ENCODE data around the gene COL4A2.

COL4A2 gene

DNA sequence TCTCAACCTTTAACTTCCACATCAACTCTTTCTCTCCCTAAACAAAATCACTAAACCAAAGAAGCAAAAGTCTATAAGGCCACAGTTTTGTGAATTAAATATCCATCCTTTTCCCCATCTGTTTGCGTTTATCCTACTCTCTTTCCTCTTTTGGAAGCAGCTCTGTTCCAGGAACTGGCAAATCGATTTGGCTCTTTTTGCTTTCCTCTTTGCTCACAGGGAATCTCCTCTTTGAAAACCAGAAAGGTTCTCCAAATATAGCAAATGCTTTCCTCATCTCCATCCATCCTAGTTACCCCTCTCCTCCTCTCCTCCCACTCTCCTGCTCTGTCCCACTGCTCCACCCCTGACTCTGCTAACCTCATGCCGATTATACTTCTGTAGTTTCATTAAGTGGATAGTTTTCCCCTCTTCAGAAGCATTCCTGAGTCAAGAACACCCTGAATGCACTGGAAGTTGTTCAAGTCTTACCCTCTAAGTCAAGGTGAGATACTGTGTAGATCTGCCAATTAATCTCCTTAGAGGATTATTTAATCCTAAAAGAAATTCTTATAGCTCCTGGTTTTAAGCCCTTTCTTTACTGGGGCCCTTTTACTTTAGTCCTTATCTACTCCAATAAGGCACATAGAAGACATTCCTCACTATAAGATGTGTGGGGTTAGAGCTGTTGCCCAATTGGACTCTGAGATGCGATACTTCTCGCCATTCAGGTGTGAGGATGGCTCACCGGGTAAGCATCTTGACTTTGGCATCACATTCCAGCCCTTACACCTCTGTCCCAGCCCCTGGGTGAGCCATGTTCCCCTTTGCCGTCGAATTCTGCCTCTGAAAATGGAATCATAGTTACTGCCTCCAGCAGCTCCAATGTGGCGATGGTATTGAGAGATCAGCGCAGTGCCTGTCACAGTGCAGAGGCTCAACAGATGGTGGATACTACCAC lies 67.6 kb downstream of the COL4A2 start:
- Histone ChIP-seq H3K9ac (ENCODE audit: low read length) (no peak overlapping the region), H3K79me2 (ENCODE audit: low read length) (no peaks in the 10 kb centered on the region), H3K36me3 (replicated peaks; ENCODE audit: insufficient read depth, low read length) (no peaks in the 10 kb centered on the region), H3K9me3 (replicated peaks; ENCODE audit: insufficient read depth, low read length) (no peaks in the 10 kb centered on the region), H3K27ac (ENCODE audit: low read length) (no peak overlapping the region), H3K9me2 (replicated peaks; ENCODE audit: insufficient read depth, low read length) (no peaks in the 10 kb centered on the region), H2AFZ (ENCODE audit: low read length) (no peak overlapping the region), H3K4me2 (ENCODE audit: low read depth, low read length) (no peak overlapping the region), H3F3A (ENCODE audit: insufficient read depth, low read length) (no peaks in the 10 kb centered on the region), H3K4me1 (ENCODE audit: low read length) (no peaks in the 10 kb centered on the region), H3K27me3 (replicated peaks; ENCODE audit: insufficient read depth, low read length) (no peaks in the 10 kb centered on the region), H4K20me1 (ENCODE audit: insufficient read depth, low read length) (no peaks in the 10 kb centered on the region), H3K4me3 (ENCODE audit: low read length) (no peak overlapping the region)
- DNase-seq: no peak
- TF ChIP-seq EZH2phosphoT487 (IDR thresholded peaks at IDR 0.05; ENCODE audit: low read length): no peak
- no peak for TF ChIP-seq EZH2 (optimal IDR thresholded peaks at IDR 0.05; ENCODE audit: low read depth, low read length)
- no peak for TF ChIP-seq CTCF (IDR thresholded peaks at IDR 0.05; ENCODE audit: low read length)

DNA sequence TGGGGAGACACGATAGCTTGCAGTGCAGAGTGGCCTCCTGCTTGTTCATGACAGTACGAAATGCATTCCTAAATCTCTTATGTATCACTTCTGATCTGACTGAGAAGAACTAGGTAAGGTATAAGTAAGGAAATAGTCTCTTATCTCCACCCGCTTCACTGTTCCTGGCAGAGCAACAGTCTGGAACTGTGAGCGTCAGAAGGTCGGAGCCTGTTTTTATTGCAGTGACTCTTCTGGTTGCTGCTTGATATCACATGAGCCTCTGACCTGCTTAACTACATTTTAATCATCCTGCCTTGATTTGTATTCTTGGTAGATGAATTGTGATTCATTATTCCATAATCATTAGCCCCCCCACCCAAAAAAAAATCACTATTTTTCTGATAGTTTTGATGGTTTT lies 69.0 kb downstream of the COL4A2 start:
- H3K9me3 ChIP-seq (replicated peaks; ENCODE audit: insufficient read depth, low read length): no peaks in the 10 kb centered on the region
- no peaks in the 10 kb centered on the region for H3K9me2 ChIP-seq (replicated peaks; ENCODE audit: insufficient read depth, low read length)
- no peaks in the 10 kb centered on the region for H3K27me3 ChIP-seq (replicated peaks; ENCODE audit: insufficient read depth, low read length)
- no peaks in the 10 kb centered on the region for H3K4me1 ChIP-seq (ENCODE audit: low read length)
- no peaks in the 10 kb centered on the region for H3K79me2 ChIP-seq (ENCODE audit: low read length)
- no peak overlapping the region for H2AFZ ChIP-seq (ENCODE audit: low read length)
- no peak overlapping the region for H3K9ac ChIP-seq (ENCODE audit: low read length)
- H3F3A ChIP-seq (ENCODE audit: insufficient read depth, low read length): no peaks in the 10 kb centered on the region
- H3K4me3 ChIP-seq (ENCODE audit: low read length): no peak overlapping the region
- TF ChIP-seq EZH2phosphoT487 (IDR thresholded peaks at IDR 0.05; ENCODE audit: low read length) (no peak), CTCF (IDR thresholded peaks at IDR 0.05; ENCODE audit: low read length) (no peak), EZH2 (optimal IDR thresholded peaks at IDR 0.05; ENCODE audit: low read depth, low read length) (no peak)
- no peaks in the 10 kb centered on the region for H3K36me3 ChIP-seq (replicated peaks; ENCODE audit: insufficient read depth, low read length)
- DNase-seq: no peak
- no peak overlapping the region for H3K27ac ChIP-seq (ENCODE audit: low read length)
- no peaks in the 10 kb centered on the region for H4K20me1 ChIP-seq (ENCODE audit: insufficient read depth, low read length)
- no peak overlapping the region for H3K4me2 ChIP-seq (ENCODE audit: low read depth, low read length)

DNA sequence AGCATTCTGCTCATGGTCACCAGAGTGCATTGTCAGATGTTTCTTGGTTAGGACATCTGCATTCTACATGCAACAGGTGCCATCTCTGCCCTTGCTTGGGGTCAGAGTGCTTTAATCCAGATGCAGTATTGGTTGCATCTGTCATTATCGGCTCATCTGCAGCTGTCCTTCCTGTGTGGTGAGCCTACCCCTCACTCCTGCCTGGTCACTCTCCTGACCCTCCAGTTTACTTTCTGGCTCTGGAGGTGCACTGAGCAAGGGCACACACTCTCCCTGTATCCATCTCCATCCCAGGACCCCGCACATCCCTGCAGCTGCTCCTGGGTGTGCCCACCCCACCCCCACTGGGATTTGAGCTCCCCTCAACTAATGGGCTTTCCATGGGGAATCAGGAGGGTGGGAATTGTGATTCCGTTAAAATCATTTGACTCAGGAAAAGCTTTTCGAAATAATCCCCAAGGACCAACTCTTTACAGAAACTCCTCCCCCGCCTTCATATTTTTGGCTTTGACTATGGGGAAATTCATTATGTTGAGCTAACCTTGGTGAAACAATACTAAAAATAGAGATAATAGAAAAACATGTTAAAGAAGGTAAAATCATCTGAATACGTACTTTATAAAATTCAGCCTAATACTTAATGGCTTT lies 70.2 kb downstream of the COL4A2 start:
- no peak for TF ChIP-seq CTCF (IDR thresholded peaks at IDR 0.05; ENCODE audit: low read length)
- TF ChIP-seq EZH2phosphoT487 (IDR thresholded peaks at IDR 0.05; ENCODE audit: low read length): no peak

More for the DNA sequence above, 70.2 kb downstream of the COL4A2 start:
- H3K79me2 ChIP-seq (ENCODE audit: low read length): no peaks in the 10 kb centered on the region
- DNase-seq: no peak
- H3K36me3 ChIP-seq (replicated peaks; ENCODE audit: insufficient read depth, low read length): no peaks in the 10 kb centered on the region
- no peak overlapping the region for H3K9ac ChIP-seq (ENCODE audit: low read length)
- H3K9me3 ChIP-seq (replicated peaks; ENCODE audit: insufficient read depth, low read length): no peaks in the 10 kb centered on the region
- H3K4me2 ChIP-seq (ENCODE audit: low read depth, low read length): no peak overlapping the region
- no peaks in the 10 kb centered on the region for H3F3A ChIP-seq (ENCODE audit: insufficient read depth, low read length)
- H2AFZ ChIP-seq (ENCODE audit: low read length): no peak overlapping the region
- no peaks in the 10 kb centered on the region for H3K27me3 ChIP-seq (replicated peaks; ENCODE audit: insufficient read depth, low read length)
- no peaks in the 10 kb centered on the region for H3K4me1 ChIP-seq (ENCODE audit: low read length)
- H3K4me3 ChIP-seq (ENCODE audit: low read length): no peak overlapping the region
- H4K20me1 ChIP-seq (ENCODE audit: insufficient read depth, low read length): no peaks in the 10 kb centered on the region
- no peaks in the 10 kb centered on the region for H3K9me2 ChIP-seq (replicated peaks; ENCODE audit: insufficient read depth, low read length)
- H3K27ac ChIP-seq (ENCODE audit: low read length): no peak overlapping the region

Data from MM.1S (cell line).